ENCODE measurements around the gene SLC12A9. TPM values are rescaled to one million over a fixed set of nuclear protein-coding genes. Genes with fewer than 3 reads are reported as not detected.
A peak's percentile ranks its signal among the peaks of the same experiment; 100 is the strongest.

Gene SLC12A9
- total and polyA plus RNA-seq, 2 of the 4 experiments (the other 2 are of a cell fraction), result 4.5 to 16.2 TPM

GRCh38 chr7:100895956-100896731, 43.6 kb downstream of the SLC12A9 start:
- DNase-seq (no peak), ATAC-seq (ENCODE audit: low read depth) (no peak)
- Histone ChIP-seq H3K4me1 (ENCODE audit: control insufficient read depth, insufficient read depth, low read length) (peaks cover under 1% of the 10 kb centered on the region; the same call in 1 of the 2 replicates), H2AFZ (replicated peaks; ENCODE audit: low read length, poor library complexity) (peak overlapping the region; percentile 78), H3K18ac (ENCODE audit: low read depth, low read length) (no peak overlapping the region), H2BK5ac (ENCODE audit: low read depth, low read length, poor library complexity, severe bottlenecking) (no peak overlapping the region), H3K4me3 (ENCODE audit: insufficient read depth, low read depth, low read length) (no peak overlapping the region), H3K4ac (ENCODE audit: low read depth, low read length) (no peak overlapping the region), H2AK5ac (ENCODE audit: low read depth, low read length) (no peak overlapping the region), H2BK120ac (ENCODE audit: low read depth, low read length) (no peak overlapping the region), H3K14ac (replicated peaks; ENCODE audit: low read depth, low read length) (no peak overlapping the region), H3K9me1 (ENCODE audit: insufficient read depth, low read length) (no peaks in the 10 kb centered on the region), H2BK20ac (ENCODE audit: low read depth, low read length) (no peak overlapping the region), H3K56ac (ENCODE audit: extremely low read depth, insufficient read depth, low read length) (no peak overlapping the region), H3K23ac (ENCODE audit: low read depth, low read length) (peak overlapping the region; percentile 15; the same call in 1 of the 2 replicates), H3K9me3 (ENCODE audit: control insufficient read depth, insufficient read depth, low read length) (peaks cover 2% of the 10 kb centered on the region; the same call in 1 of the 2 replicates), H3K27ac (ENCODE audit: insufficient read depth, low read length) (no peak overlapping the region), H4K20me1 (ENCODE audit: insufficient read depth, low read length) (0 out of 2 replicates have a peak, but pooled peaks cover 4% of the 10 kb centered on the region), H4K91ac (ENCODE audit: insufficient read depth, low read depth, low read length) (no peak overlapping the region), H4K8ac (ENCODE audit: low read depth in 2 of 2, low read length in 2 of 2) (no peak overlapping the region), H2AK9ac (replicated peaks; ENCODE audit: low read depth, low read length, poor library complexity) (peak overlapping the region; percentile 65), H2BK15ac (ENCODE audit: low read depth, low read length) (no peak overlapping the region), H3K27me3 (ENCODE audit: control insufficient read depth, insufficient read depth, low read length) (peaks cover 41% of the 10 kb centered on the region), H3K9ac (ENCODE audit: low read depth, low read length) (no peak overlapping the region), H3K4me2 (ENCODE audit: low read depth, low read length) (peak overlapping the region; percentile 2; the same call in 1 of the 2 replicates), H3K79me1 (ENCODE audit: low read depth in 1 of 2, low read length in 2 of 2) (no peaks in the 10 kb centered on the region), H3K36me3 (ENCODE audit: control insufficient read depth, insufficient read depth, low read length) (no peaks in the 10 kb centered on the region), H4K5ac (ENCODE audit: low read depth, low read length) (no peak overlapping the region)
- dilution Hi-C loops (cut with HindIII; ENCODE audit: low sequenced_read_pairs, unreplicated experiment), result no loop called here
- intact Hi-C loops (cut with micrococcal nuclease), result loop anchor here (2.0 kb wide), 1 partner anchor 297 kb away; no protein-coding TSS in a partner anchor
- ChIA-PET CTCF (interaction anchor here (0.6 to 1.2 kb wide), 3 partner anchors 162 to 476 kb away, joined by 4 to 5 read pairs (median 5); no protein-coding TSS in a partner anchor), POLR2A (ENCODE audit: unreplicated experiment) (interaction anchor here (0.5 kb wide), 1 partner anchor 21 kb away, joined by 13 read pairs; the partner anchor contains the start of gene SRRT)
- in situ Hi-C loops (cut with MboI; ENCODE audit: low sequenced_read_pairs), result loop anchor here (10.0 kb wide), 1 partner anchor 389 kb away; no protein-coding TSS in a partner anchor
- WGBS, 2 experiments (ENCODE audit: extremely low coverage in 2 of 2, insufficient read length in 1 of 2), result 5% methylated on average over 38 of the region's 54 CpGs; no CpG with 5 or more reads in 1 of the 2 experiments
- TF ChIP-seq POLR2A (IDR thresholded peaks at IDR 0.05; ENCODE audit: low read depth, low read length) (no peak), RCOR1 (IDR thresholded peaks at IDR 0.05; ENCODE audit: insufficient replicate concordance, low read length) (no peak), MAFK (IDR thresholded peaks at IDR 0.05; ENCODE audit: low read depth, low read length) (no peak), CEBPB (IDR thresholded peaks at IDR 0.05; ENCODE audit: low read depth, low read length) (no peak)
- TF ChIP-seq, protein P1, sequence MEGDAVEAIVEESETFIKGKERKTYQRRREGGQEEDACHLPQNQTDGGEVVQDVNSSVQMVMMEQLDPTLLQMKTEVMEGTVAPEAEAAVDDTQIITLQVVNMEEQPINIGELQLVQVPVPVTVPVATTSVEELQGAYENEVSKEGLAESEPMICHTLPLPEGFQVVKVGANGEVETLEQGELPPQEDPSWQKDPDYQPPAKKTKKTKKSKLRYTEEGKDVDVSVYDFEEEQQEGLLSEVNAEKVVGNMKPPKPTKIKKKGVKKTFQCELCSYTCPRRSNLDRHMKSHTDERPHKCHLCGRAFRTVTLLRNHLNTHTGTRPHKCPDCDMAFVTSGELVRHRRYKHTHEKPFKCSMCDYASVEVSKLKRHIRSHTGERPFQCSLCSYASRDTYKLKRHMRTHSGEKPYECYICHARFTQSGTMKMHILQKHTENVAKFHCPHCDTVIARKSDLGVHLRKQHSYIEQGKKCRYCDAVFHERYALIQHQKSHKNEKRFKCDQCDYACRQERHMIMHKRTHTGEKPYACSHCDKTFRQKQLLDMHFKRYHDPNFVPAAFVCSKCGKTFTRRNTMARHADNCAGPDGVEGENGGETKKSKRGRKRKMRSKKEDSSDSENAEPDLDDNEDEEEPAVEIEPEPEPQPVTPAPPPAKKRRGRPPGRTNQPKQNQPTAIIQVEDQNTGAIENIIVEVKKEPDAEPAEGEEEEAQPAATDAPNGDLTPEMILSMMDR (conservative IDR thresholded peaks at IDR 0.05; ENCODE audit: low read depth, low read length), result no peak
- BruUV-seq (replicated peaks), result no TSS peak

Data from IMR-90 (cell line).